ENCODE results near the gene SLC17A2. TPM values are rescaled to one million over a fixed set of nuclear protein-coding genes. Genes with fewer than 3 reads are reported as not detected.

Gene SLC17A2
- total and polyA plus RNA-seq, 2 of the 8 experiments (the other 6 are each of a cell fraction or from before 2014, with no cell fraction given) = not detected

GRCh38 chr6:25954756-25955155 is 24.3 kb upstream of the SLC17A2 start:
- no peak overlapping the region for H4K5ac ChIP-seq (ENCODE audit: insufficient read length, low read depth, low read length)
- H3K79me1 ChIP-seq (ENCODE audit: low read depth, low read length) = no peaks in the 10 kb centered on the region
- H4K20me1 ChIP-seq (replicated peaks in 1 of 2; ENCODE audit: control insufficient read depth in 1 of 2, insufficient read depth in 2 of 2, low read length in 2 of 2) = no peaks in the 10 kb centered on the region
- no peak overlapping the region for H3K56ac ChIP-seq (replicated peaks; ENCODE audit: insufficient read length, low read depth, low read length)
- H3K79me2 ChIP-seq (ENCODE audit: control insufficient read depth in 1 of 2, insufficient read depth in 2 of 2, low read length in 2 of 2) = no peaks in the 10 kb centered on the region
- H3K4me3 ChIP-seq (ENCODE audit: extremely low read depth in 1 of 4, insufficient read depth in 2 of 4, low read depth in 3 of 4, low read length in 4 of 4) = no peak overlapping the region
- no peak overlapping the region for H3K4me2 ChIP-seq (ENCODE audit: insufficient read depth in 1 of 2, low read depth in 2 of 2, low read length in 2 of 2)
- H3K14ac ChIP-seq (ENCODE audit: insufficient read length) = no peak overlapping the region
- peaks cover 0 to 3% (median 0%) of the 10 kb centered on the region in 4 experiments; a peak in 1 of 7 replicates for H3K4me1 ChIP-seq (replicated peaks in 1 of 4; ENCODE audit: control insufficient read depth in 3 of 4, insufficient read depth in 4 of 4, low read length in 3 of 4)
- no peak overlapping the region for H2BK15ac ChIP-seq (ENCODE audit: low read length)
- H3K18ac ChIP-seq (ENCODE audit: extremely low read depth, low read length) = no peak overlapping the region
- H3K9ac ChIP-seq (replicated peaks in 1 of 4; ENCODE audit: extremely low read depth in 1 of 4, low read depth in 3 of 4, low read length in 3 of 4) = no peak overlapping the region
- H2BK120ac ChIP-seq (replicated peaks; ENCODE audit: low read depth, low read length) = no peak overlapping the region
- no peak overlapping the region for H2AFZ ChIP-seq (ENCODE audit: low read length)
- POLR2A ChIA-PET (ENCODE audit: partially characterized antibody) = no interaction called here
- 77% methylated on average over 1 of the region's 1 CpG; no CpG with 5 or more reads in 1 of the 2 experiments for WGBS, 2 experiments (ENCODE audit: extremely low coverage in 1 of 2, insufficient coverage in 1 of 2, insufficient read length in 1 of 2, insufficient replicate concordance in 2 of 2, low coverage in 1 of 2, low lambda C conversion rate in 2 of 2, missing lambda C conversion rate in 1 of 2)
- H3K27ac ChIP-seq (ENCODE audit: low read depth, low read length) = no peak overlapping the region
- no peaks in the 10 kb centered on the region for H3K9me3 ChIP-seq (ENCODE audit: insufficient read depth in 2 of 2, low read depth in 1 of 2, low read length in 1 of 2)
- no peak for FAIRE-seq
- no peaks in the 10 kb centered on the region for H3K36me3 ChIP-seq (ENCODE audit: control insufficient read depth in 2 of 4, insufficient read depth in 4 of 4, low read length in 3 of 4)
- no peaks in the 10 kb centered on the region for H3K23me2 ChIP-seq (ENCODE audit: low read depth, low read length)
- H2BK5ac ChIP-seq (ENCODE audit: low read depth, low read length) = no peak overlapping the region
- H3K23ac ChIP-seq (ENCODE audit: insufficient read length) = no peak overlapping the region
- no peak overlapping the region for H4K8ac ChIP-seq (ENCODE audit: extremely low read depth, insufficient read depth, low read length)
- no peak overlapping the region for H3K4ac ChIP-seq (replicated peaks; ENCODE audit: insufficient read length, low read depth, low read length)
- H2BK12ac ChIP-seq (ENCODE audit: low read depth, low read length) = no peak overlapping the region
- H3K27me3 ChIP-seq (replicated peaks in 1 of 4; ENCODE audit: control insufficient read depth in 3 of 4, extremely low read depth in 1 of 4, insufficient read depth in 3 of 4, low read length in 3 of 4) = no peaks in the 10 kb centered on the region
- CTCF ChIA-PET (ENCODE audit: partially characterized antibody) = interaction anchor here (0.7 kb wide), 1 partner anchor 56 kb away, joined by 5 read pairs; no protein-coding TSS in a partner anchor
- H2AK5ac ChIP-seq (ENCODE audit: low read depth, low read length) = no peak overlapping the region
- DNase-seq (ENCODE audit: low read depth in 1 of 2, low spot score in 2 of 2) = no peak
- no peak overlapping the region for H4K91ac ChIP-seq (replicated peaks; ENCODE audit: insufficient read length, low read length)
- H2BK20ac ChIP-seq (ENCODE audit: low read length) = no peak overlapping the region
- TF ChIP-seq CBX8 (IDR thresholded peaks at IDR 0.05; ENCODE audit: borderline replicate concordance, low read depth, low read length) (no peak), SAP30 (IDR thresholded peaks at IDR 0.05; ENCODE audit: insufficient read depth, insufficient replicate concordance, low read length) (no peak), TEAD4 (IDR thresholded peaks at IDR 0.05; ENCODE audit: low read depth, low read length) (no peak), JUND (IDR thresholded peaks at IDR 0.05; ENCODE audit: low read length) (no peak), GTF2F1 (IDR thresholded peaks at IDR 0.05; ENCODE audit: borderline replicate concordance, low read depth, low read length) (no peak), USF2 (IDR thresholded peaks at IDR 0.05; ENCODE audit: low read length) (no peak), POU5F1 (IDR thresholded peaks at IDR 0.05; ENCODE audit: low read depth, low read length) (no peak), CTCF (IDR thresholded peaks at IDR 0.05; ENCODE audit: control extremely low read depth in 1 of 3, insufficient read depth in 1 of 3, low read depth in 1 of 3, low read length in 3 of 3) (no peak), SP1 (IDR thresholded peaks at IDR 0.05; ENCODE audit: low read depth, low read length) (no peak), SIX5 (IDR thresholded peaks at IDR 0.05; ENCODE audit: low read depth, low read length) (no peak)

Data from H1 (cell line).